GM12874 (cell line): ENCODE data around the gene NDUFA8.

Source experiments
- TF ChIP-seq, protein P1 (sequence below): IDR thresholded peaks from 2 replicates; pipeline ENCODE4 v1.5.1; 2011; ENCODE audit warnings: low read depth, mild to moderate bottlenecking, control low read depth, low read length, moderate library complexity; ENCODE audit not compliant: insufficient read depth

The NDUFA8 gene

DNA sequence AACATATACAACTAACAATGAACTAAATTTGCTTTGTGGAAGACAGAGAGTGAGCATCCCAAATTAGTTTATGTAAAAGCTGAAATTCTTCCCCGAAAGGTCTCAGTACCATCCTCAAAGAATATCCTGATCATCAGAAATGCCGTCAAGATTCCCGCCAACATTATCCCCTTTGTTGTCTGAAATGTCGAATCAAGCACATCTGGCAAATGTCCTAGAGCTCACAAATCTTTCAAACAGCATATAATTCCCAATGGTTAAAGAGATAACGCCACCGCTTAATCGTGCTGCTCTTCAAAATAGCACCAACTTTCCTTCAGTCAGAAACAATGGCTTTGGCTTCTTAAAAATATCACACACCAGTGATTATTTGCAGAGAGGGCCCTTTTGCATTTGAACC lies 23.9 kb upstream of the NDUFA8 start:
- TF ChIP-seq, protein P1, sequence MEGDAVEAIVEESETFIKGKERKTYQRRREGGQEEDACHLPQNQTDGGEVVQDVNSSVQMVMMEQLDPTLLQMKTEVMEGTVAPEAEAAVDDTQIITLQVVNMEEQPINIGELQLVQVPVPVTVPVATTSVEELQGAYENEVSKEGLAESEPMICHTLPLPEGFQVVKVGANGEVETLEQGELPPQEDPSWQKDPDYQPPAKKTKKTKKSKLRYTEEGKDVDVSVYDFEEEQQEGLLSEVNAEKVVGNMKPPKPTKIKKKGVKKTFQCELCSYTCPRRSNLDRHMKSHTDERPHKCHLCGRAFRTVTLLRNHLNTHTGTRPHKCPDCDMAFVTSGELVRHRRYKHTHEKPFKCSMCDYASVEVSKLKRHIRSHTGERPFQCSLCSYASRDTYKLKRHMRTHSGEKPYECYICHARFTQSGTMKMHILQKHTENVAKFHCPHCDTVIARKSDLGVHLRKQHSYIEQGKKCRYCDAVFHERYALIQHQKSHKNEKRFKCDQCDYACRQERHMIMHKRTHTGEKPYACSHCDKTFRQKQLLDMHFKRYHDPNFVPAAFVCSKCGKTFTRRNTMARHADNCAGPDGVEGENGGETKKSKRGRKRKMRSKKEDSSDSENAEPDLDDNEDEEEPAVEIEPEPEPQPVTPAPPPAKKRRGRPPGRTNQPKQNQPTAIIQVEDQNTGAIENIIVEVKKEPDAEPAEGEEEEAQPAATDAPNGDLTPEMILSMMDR = no peak

DNA sequence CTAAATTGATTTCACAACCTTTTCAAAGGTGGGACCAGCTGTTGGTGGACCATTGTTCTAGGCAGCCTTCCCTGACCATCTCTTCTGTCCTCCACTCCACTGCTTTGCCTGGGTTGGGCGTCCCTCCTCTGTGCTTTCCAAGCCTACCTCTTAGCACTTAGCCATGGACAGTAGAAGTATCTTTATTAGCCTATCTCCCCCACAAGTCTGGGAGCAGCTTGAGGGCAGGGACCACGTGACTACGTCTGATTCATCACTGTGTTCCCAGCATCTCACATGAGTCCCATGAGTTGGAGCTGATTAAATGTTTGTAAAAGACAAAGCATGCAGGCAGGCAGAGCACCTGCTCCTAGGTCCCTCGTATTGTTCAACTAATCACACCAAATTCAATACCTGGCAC lies 21.1 kb upstream of the NDUFA8 start:
- TF ChIP-seq, protein P1 = no peak

DNA sequence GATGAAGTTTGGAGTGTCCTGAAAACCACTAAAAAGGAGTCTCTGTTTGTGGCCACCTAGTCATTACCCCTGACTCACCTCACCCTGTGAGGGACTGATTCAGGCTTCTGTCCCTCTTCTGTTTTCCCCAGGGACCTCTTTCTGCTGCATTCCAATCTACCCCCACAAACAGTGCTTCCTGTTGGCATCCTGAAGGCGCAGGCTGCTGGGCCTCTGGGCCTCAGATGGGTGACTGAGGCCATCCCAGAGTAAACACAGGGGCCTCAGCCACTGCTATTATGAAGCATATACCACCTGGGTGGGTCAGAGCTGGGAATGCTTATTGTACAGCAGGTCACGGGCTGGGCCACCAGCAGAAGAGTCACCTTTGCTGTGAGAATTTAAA lies 20.1 kb upstream of the NDUFA8 start:
- TF ChIP-seq, protein P1 = no peak

DNA sequence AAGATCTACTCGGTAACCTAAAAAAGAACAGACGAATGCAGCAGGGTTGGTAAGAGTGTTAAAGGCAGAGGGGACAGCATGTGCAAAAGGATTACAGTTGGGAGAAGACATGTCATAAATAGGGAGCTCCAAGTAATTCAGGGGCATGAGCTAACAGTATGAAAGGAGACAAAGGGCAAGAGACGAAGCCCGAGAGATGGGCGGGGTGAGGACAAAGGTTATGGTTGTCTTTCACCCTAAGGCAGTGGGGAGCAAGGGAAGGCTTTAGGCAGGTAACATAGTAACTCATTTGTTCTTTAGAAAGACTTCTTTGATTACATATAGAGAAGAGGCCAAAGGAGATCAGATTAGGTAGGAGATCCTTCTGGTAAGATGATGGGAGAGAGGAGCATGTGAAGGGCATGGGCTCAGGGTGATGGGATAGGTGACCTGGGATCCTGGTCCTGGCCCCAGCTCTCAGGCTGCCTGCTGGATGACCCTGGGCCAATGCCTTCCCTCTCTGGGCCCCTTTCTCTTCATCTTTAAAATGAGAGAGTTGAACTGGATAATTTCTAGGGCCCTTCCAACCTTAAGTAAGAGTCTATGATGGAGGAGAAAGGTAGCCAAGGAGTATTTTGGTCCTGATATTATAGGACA lies 19.6 kb upstream of the NDUFA8 start:
- TF ChIP-seq, protein P1 = no peak

DNA sequence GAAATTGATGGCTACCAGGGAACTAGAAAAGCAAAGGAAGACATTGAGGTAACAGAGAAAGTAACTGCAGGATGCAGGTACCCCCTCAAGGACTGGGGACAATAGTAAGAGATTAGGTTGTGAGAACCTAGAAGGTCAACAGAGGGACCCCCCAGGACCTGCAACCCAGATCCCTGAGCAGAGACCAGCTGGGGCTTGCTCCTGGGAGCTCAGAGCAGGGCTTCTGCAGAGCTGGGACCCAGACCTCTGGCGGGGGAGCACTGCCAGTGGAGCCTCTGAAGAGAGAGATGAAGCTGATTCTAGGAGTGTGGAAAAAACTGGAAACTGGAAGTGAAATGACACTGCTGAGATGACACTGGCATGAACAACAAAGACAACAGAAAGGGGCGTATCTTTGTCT lies 17.3 kb upstream of the NDUFA8 start:
- TF ChIP-seq, protein P1 = no peak

DNA sequence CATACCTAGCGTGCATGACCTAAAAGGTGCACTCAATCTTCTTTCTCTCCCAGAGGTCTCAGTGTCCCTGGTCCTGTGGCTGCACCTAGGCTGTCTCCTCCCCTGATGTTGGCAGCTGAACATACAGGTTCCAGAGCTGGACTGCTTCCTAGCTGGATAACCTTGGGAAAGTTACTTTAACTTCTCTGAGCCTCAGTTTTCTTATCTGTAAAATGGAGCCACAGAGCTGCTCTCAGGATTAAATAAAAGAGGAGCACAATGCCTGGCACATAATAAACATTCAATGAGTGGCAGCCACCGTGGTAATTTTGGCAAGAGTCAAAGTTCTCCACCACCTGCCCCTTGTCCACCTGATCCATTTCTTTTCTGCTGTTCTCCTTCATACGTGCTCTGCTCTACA lies 14.1 kb upstream of the NDUFA8 start:
- TF ChIP-seq, protein P1 = no peak

DNA sequence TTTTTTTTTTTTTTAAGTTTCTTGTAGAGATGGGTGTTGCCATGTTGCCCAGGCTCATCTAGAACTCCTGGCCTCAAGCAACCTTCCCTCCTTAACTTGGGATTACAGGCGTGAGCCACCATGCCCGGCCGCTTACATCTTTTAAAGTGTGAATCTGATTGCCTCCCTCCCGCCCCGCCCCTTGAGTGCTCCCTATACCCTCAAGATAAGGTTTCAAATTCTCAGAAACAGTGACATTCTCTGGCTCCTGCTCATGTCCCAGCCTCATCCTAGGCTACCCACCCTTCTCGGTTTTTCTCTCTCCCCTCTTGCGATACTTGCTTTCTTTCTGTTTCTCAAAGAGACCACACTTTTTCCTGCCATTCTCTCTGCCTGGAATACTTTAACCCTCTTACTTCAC lies 12.6 kb upstream of the NDUFA8 start:
- TF ChIP-seq, protein P1 = no peak
